Hepatocyte (in vitro differentiated cells): Measurements from ENCODE around the gene SLC1A4. TPM values are rescaled to one million over a fixed set of nuclear protein-coding genes. Genes with fewer than 3 reads are reported as not detected.

Source experiments
- DNase-seq: peaks from one replicate; pipeline ENCODE4 v3.0.0-alpha.2; 2016; ENCODE audit warnings: low spot score
- H2AFZ ChIP-seq: fragments of 200-600 bp; sonication (generic); 2 replicates; pipeline ENCODE4 v1.6.0; 2016; ENCODE audit warnings: antibody characterized with exemption, mild to moderate bottlenecking
- H3K27ac ChIP-seq: fragments of 200-600 bp; sonication (generic); 2 replicates; pipeline ENCODE4 v1.5.1; 2016; ENCODE audit warnings: mild to moderate bottlenecking
- H3K27me3 ChIP-seq: fragments of 200-600 bp; sonication (generic); 2 replicates; pipeline ENCODE4 v1.6.1; 2016
- H3K36me3 ChIP-seq: fragments of 200-600 bp; sonication (generic); replicated peaks from 2 replicates; pipeline ENCODE4 v1.5.1; 2016; ENCODE audit warnings: low read depth; ENCODE audit not compliant: insufficient read depth
- H3K4me1 ChIP-seq: fragments of 200-600 bp; sonication (generic); 2 replicates; pipeline ENCODE4 v1.5.1; 2016; ENCODE audit warnings: mild to moderate bottlenecking, moderate library complexity; ENCODE audit not compliant: insufficient read depth
- H3K4me2 ChIP-seq: fragments of 200-600 bp; sonication (generic); 2 replicates; pipeline ENCODE4 v1.6.0; 2016
- H3K4me3 ChIP-seq: fragments of 200-600 bp; sonication (generic); 2 replicates; pipeline ENCODE4 v1.5.1; 2016; ENCODE audit warnings: mild to moderate bottlenecking
- H3K79me2 ChIP-seq: fragments of 200-600 bp; sonication (generic); 2 replicates; pipeline ENCODE4 v1.6.0; 2017; ENCODE audit warnings: mild to moderate bottlenecking
- H3K9me2 ChIP-seq: fragments of 200-600 bp; sonication (generic); replicated peaks from 2 replicates; pipeline ENCODE4 v1.6.0; 2017; ENCODE audit warnings: mild to moderate bottlenecking; ENCODE audit not compliant: insufficient read depth
- H3K9me3 ChIP-seq: fragments of 200-600 bp; sonication (generic); 2 replicates; pipeline ENCODE4 v1.5.1; 2016; ENCODE audit warnings: low read depth, mild to moderate bottlenecking
- H4K20me1 ChIP-seq: fragments of 200-600 bp; sonication (generic); 2 replicates; pipeline ENCODE4 v1.6.0; 2016; ENCODE audit warnings: mild to moderate bottlenecking; ENCODE audit not compliant: insufficient read depth, poor library complexity, severe bottlenecking
- CTCF ChIP-seq: fragments of 200-600 bp; sonication (generic); IDR thresholded peaks from 2 replicates; pipeline ENCODE4 v1.5.1; 2016; ENCODE audit warnings: antibody characterized with exemption, mild to moderate bottlenecking; ENCODE audit not compliant: poor library complexity
- EZH2 ChIP-seq: fragments of 200-600 bp; sonication (generic); IDR thresholded peaks from 2 replicates; pipeline ENCODE4 v1.6.1; 2016; ENCODE audit warnings: antibody characterized with exemption, mild to moderate bottlenecking, borderline replicate concordance
- EZH2phosphoT487 ChIP-seq: fragments of 200-600 bp; sonication (generic); IDR thresholded peaks from one replicate; pipeline ENCODE4 v1.6.1; 2018; ENCODE audit warnings: antibody characterized with exemption, mild to moderate bottlenecking, low read depth, moderate library complexity; ENCODE audit not compliant: unreplicated experiment, severe bottlenecking
- WGBS: methylation state at CpG from one replicate; pipeline ENCODE4 v1.1.6; 2016; ENCODE audit warnings: low lambda C conversion rate; ENCODE audit errors: missing lambda C conversion rate; 5-methylcytosine and 5-hydroxymethylcytosine counted together
- polyA plus RNA-seq: library from polyadenylated mRNA; unstranded; fragments of >200 nt; fragmentation: Nextera tagmentation; extraction: Ambion mirVana; gene quantifications from 2 replicates; pipeline ENCODE4 v1.2.1, GENCODE V29; 2016
- total RNA-seq: library from RNA; depleted of rRNA; stranded (reverse); fragments of >200 nt; gene quantifications from 2 replicates; pipeline ENCODE4 v1.2.3, GENCODE V29; 2014

The SLC1A4 gene
- total and polyA plus RNA-seq, 2 experiments from 2014 or later, result 14.2 to 17.8 TPM

GRCh38 chr2:65061146-65061909, 72.1 kb downstream of the SLC1A4 start:
- DNase-seq, result no peak
- Histone ChIP-seq H3K4me3 (no peak overlapping the region), H3K4me1 (peaks cover 4% of the 10 kb centered on the region), H3K27ac (no peak overlapping the region), H3K79me2 (peaks cover 88% of the 10 kb centered on the region), H3K9me3 (no peaks in the 10 kb centered on the region), H3K27me3 (no peaks in the 10 kb centered on the region), H3K36me3 (no peaks in the 10 kb centered on the region), H4K20me1 (peaks cover 14% of the 10 kb centered on the region), H2AFZ (no peak overlapping the region), H3K4me2 (no peak overlapping the region), H3K9me2 (no peaks in the 10 kb centered on the region)
- no peak for TF ChIP-seq EZH2phosphoT487
- 88% methylated on average over 7 of the region's 7 CpGs for WGBS

GRCh38 chr2:65061910-65062339, 72.7 kb downstream of the SLC1A4 start:
- DNase-seq, result no peak
- H3K27me3 ChIP-seq, result no peaks in the 10 kb centered on the region
- H4K20me1 ChIP-seq, result peaks cover 14% of the 10 kb centered on the region
- peaks cover 4% of the 10 kb centered on the region for H3K4me1 ChIP-seq
- no peaks in the 10 kb centered on the region for H3K9me3 ChIP-seq
- H3K36me3 ChIP-seq, result no peaks in the 10 kb centered on the region
- H3K79me2 ChIP-seq, result peaks cover 89% of the 10 kb centered on the region
- no peak overlapping the region for H3K4me3 ChIP-seq
- H3K4me2 ChIP-seq, result no peak overlapping the region
- H3K27ac ChIP-seq, result no peak overlapping the region
- H2AFZ ChIP-seq, result no peak overlapping the region
- TF ChIP-seq EZH2phosphoT487 (no peak), EZH2 (no peak), CTCF (no peak)
- 98% methylated on average over 8 of the region's 8 CpGs for WGBS
- no peaks in the 10 kb centered on the region for H3K9me2 ChIP-seq

GRCh38 chr2:65062843-65063825, 73.9 kb downstream of the SLC1A4 start:
- 64% methylated on average over 13 of the region's 13 CpGs for WGBS
- Histone ChIP-seq H3K9me2 (no peaks in the 10 kb centered on the region), H3K9me3 (no peaks in the 10 kb centered on the region), H3K4me3 (no peak overlapping the region), H3K79me2 (peaks cover 90% of the 10 kb centered on the region), H3K4me2 (no peak overlapping the region), H3K27ac (no peak overlapping the region), H3K27me3 (no peaks in the 10 kb centered on the region), H3K4me1 (peaks cover 4% of the 10 kb centered on the region), H2AFZ (no peak overlapping the region), H4K20me1 (peaks cover 14% of the 10 kb centered on the region), H3K36me3 (no peaks in the 10 kb centered on the region)
- TF ChIP-seq CTCF (no peak), EZH2phosphoT487 (no peak), EZH2 (no peak)
- DNase-seq, result no peak
